Measurements from ENCODE around the gene LSR. TPM values are rescaled to one million over a fixed set of nuclear protein-coding genes. Genes with fewer than 3 reads are reported as not detected.

The LSR gene
- total RNA-seq, 1 donor from 2014 or later, result 0.82 TPM

GRCh38 chr19:35296644-35297514 lies 48.1 kb downstream of the LSR start:
- FAIRE-seq (no peak), DNase-seq (ENCODE audit: low spot score in 2 of 2) (no peak)

GRCh38 chr19:35297515-35297848 lies 48.7 kb downstream of the LSR start:
- no peak for FAIRE-seq
- no peak for DNase-seq (ENCODE audit: low spot score in 2 of 2)

- no peak for DNase-seq (ENCODE audit: low spot score in 2 of 2)
Measured at GRCh38 chr19:35297922-35298321, 49.1 kb downstream of the LSR start.

GRCh38 chr19:35298561-35298972 lies 49.8 kb downstream of the LSR start:
- FAIRE-seq (no peak), DNase-seq (ENCODE audit: low spot score in 2 of 2) (no peak)

More at GRCh38 chr19:35297922-35298321, 49.1 kb downstream of the LSR start:
- FAIRE-seq, result no peak

GRCh38 chr19:35299523-35300338 lies 50.9 kb downstream of the LSR start:
- no peak for FAIRE-seq
- DNase-seq (ENCODE audit: low spot score in 2 of 2), result peak; percentile 70 to 80

GRCh38 chr19:35300339-35300649 lies 51.5 kb downstream of the LSR start:
- no peak for DNase-seq (ENCODE audit: low spot score in 2 of 2)
- FAIRE-seq, result no peak

- DNase-seq (ENCODE audit: low spot score in 2 of 2) (no peak), FAIRE-seq (no peak)
Measured at GRCh38 chr19:35301961-35302360, 53.2 kb downstream of the LSR start.

- no peak for DNase-seq (ENCODE audit: low spot score in 2 of 2)
- FAIRE-seq, result no peak
Measured at GRCh38 chr19:35302446-35302845, 53.6 kb downstream of the LSR start.

- DNase-seq (ENCODE audit: low spot score in 2 of 2) (no peak), FAIRE-seq (no peak)
Measured at GRCh38 chr19:35303357-35303915, 54.6 kb downstream of the LSR start.

GRCh38 chr19:35304036-35304435 lies 55.2 kb downstream of the LSR start:
- DNase-seq (ENCODE audit: low spot score in 2 of 2), result no peak
- no peak for FAIRE-seq

- DNase-seq (ENCODE audit: low spot score in 2 of 2), result no peak
- FAIRE-seq, result no peak
Measured at GRCh38 chr19:35305181-35305580, 56.4 kb downstream of the LSR start.

- FAIRE-seq, result no peak
- no peak for DNase-seq (ENCODE audit: low spot score in 2 of 2)
Measured at GRCh38 chr19:35306473-35307246, 57.9 kb downstream of the LSR start.

- no peak for FAIRE-seq
- no peak for DNase-seq (ENCODE audit: low spot score in 2 of 2)
Measured at GRCh38 chr19:35307931-35308330, 59.1 kb downstream of the LSR start.

GRCh38 chr19:35308910-35309309 lies 60.1 kb downstream of the LSR start:
- no peak for FAIRE-seq
- DNase-seq (ENCODE audit: low spot score in 2 of 2), result no peak

- DNase-seq (ENCODE audit: low spot score in 2 of 2), result no peak
- FAIRE-seq, result no peak
Measured at GRCh38 chr19:35309481-35310279, 60.9 kb downstream of the LSR start.

GRCh38 chr19:35310331-35310730 lies 61.5 kb downstream of the LSR start:
- no peak for FAIRE-seq

GRCh38 chr19:35310811-35311465 lies 62.1 kb downstream of the LSR start:
- no peak for FAIRE-seq
- no peak for DNase-seq (ENCODE audit: low spot score in 2 of 2)

More at GRCh38 chr19:35310331-35310730, 61.5 kb downstream of the LSR start:
- no peak for DNase-seq (ENCODE audit: low spot score in 2 of 2)

GRCh38 chr19:35311901-35312665 lies 63.3 kb downstream of the LSR start:
- FAIRE-seq (no peak), DNase-seq (ENCODE audit: low spot score in 2 of 2) (no peak)

- DNase-seq (ENCODE audit: low spot score in 2 of 2) (no peak), FAIRE-seq (no peak)
Measured at GRCh38 chr19:35313587-35313986, 64.8 kb downstream of the LSR start.
